SHP77 (cell line): ENCODE measurements around the gene CLASP1.

Source experiments
- DNase-seq, 2 experiments: peaks; one replicate each; lab custom pipeline; 2025; lab: John Stamatoyannopoulos, UW

Gene CLASP1

GRCh38 chr2:121427187-121427689, 222.0 kb downstream of the CLASP1 start:
- DNase-seq = no peak

DNA sequence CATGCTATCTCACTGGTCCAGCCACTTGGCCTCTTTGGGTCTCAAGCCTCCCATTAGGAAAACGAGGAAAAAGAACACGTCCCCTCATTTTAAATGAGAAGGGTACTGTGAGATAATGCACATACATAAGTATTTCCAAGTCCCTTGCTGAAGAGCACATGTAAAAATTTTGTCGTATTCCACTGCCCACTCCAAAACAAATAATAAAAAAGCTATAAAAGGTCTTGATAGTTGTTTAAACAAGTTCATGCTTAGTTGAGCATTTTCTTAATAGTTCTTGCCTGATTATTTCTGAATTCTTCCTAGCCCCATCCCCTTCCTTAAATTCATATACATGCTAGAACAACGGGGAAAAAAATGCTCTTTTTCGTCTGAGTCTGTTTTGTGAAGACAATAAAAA, 228.8 kb downstream of the CLASP1 start:
- DNase-seq = no peak

DNA sequence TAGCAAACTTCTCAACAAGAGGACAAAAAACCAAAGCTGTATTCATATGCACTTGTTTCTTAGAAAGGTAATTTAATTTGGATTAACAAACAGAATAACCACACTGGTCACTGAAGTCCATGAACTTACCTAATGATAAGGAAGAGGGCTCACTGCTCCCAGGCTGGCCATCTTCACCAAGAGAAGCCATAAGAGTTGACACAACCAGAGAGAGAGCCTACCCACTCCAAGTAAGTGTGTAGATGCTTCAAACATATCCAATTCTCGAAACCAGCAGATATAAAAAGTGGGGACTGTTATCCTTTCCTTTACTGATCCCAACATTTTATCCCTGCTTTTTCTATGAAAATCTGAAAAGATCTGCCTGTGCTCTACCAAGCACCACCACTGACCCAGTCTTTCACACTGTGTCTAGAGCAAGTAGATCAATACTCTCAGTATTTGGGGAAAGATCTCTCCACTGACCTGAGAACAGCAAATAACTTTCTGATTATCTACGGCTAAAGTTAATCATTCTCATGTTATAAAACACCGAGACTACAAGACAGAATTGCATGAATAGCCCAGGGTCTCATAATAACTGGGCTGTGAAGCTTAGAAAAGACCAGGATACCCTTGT, 230.1 kb downstream of the CLASP1 start:
- no peak for DNase-seq

GRCh38 chr2:121418494-121419058, 230.7 kb downstream of the CLASP1 start:
- no peak for DNase-seq

- no peak for DNase-seq
Observed at GRCh38 chr2:121417826-121418225, 231.4 kb downstream of the CLASP1 start.

DNA sequence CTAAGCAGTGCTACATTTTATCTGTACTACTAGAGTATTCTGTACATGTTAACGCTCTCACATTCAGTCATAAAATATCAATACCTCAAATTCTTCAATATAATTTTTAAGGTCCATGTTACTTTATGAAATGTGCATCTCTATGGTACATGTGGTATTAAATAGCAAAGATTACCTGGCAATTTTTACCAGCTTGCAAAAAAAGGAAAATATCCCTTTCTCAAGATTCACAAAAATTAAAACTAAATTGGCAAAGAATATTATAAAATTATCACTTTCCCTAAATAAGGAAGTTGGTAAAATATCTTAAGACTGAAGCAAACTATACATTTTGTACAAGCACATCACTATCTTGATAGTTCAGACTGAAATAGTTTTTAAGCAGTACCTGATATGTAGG, 233.5 kb downstream of the CLASP1 start:
- no peak for DNase-seq

- DNase-seq = no peak
Observed at GRCh38 chr2:121412349-121412748, 236.9 kb downstream of the CLASP1 start.

GRCh38 chr2:121409966-121410365, 239.3 kb downstream of the CLASP1 start:
- DNase-seq = no peak

GRCh38 chr2:121409388-121409787, 239.9 kb downstream of the CLASP1 start:
- DNase-seq = no peak

GRCh38 chr2:121408641-121409040, 240.6 kb downstream of the CLASP1 start:
- DNase-seq = no peak

DNA sequence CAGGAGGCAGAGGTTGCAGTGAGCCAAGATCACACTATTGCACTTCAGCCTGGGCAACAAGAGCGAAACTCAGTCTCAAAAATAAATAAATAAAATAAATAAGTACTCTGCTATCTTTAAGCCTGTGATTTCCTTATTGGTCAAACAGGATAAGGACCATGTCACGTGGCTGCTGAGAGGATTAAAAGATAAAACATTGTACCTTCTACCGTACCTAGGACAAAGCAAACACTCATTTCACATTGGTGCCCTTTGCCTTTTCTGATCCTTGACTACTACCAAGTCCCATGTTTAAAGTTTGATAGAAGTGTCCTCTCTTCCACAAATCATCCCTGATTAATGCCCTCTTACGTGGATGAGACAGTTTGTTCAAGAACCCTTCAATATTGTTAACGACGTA, 244.0 kb downstream of the CLASP1 start:
- no peak for DNase-seq

DNA sequence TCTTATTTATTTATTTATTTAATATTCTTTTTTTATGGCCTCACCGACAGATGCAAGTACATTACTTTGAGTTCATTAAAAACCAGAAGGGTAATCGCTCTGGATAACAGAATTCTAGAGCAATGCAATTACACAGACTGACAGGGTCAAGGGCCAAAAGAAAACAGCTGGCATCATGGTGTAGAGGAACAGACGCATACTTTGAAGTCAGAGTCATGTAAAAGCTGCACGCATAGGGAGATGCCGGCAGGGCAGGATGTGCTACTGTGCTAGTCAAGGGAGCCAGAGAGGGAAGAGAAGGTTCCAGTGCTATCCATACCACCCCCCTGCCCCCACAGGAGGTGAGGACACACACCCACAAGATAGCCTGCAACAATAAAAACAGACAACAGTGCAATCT, 249.1 kb downstream of the CLASP1 start:
- no peak for DNase-seq

GRCh38 chr2:121398853-121399252, 250.4 kb downstream of the CLASP1 start:
- no peak for DNase-seq

- no peak for DNase-seq
Observed at GRCh38 chr2:121390082-121390692, 259.1 kb downstream of the CLASP1 start.

DNA sequence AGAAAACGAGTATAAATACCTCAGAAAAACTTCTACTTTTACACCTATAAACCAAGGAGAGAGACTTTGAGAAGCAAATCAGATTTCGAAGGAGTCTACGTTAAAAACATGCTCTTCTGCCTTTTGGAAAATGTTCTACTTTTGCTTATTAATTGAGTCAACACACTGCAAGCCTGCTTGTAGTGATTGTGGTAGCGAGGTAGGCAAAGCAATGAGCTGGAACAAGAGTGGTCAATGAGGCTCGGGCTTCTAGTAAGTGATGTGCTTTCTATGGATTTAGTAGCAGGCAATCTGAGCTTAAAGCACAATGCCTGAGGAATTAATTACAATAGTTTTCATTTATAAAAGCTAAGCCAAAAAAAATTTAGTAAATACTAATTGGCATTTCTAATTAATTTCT, 260.9 kb downstream of the CLASP1 start:
- DNase-seq = no peak

DNA sequence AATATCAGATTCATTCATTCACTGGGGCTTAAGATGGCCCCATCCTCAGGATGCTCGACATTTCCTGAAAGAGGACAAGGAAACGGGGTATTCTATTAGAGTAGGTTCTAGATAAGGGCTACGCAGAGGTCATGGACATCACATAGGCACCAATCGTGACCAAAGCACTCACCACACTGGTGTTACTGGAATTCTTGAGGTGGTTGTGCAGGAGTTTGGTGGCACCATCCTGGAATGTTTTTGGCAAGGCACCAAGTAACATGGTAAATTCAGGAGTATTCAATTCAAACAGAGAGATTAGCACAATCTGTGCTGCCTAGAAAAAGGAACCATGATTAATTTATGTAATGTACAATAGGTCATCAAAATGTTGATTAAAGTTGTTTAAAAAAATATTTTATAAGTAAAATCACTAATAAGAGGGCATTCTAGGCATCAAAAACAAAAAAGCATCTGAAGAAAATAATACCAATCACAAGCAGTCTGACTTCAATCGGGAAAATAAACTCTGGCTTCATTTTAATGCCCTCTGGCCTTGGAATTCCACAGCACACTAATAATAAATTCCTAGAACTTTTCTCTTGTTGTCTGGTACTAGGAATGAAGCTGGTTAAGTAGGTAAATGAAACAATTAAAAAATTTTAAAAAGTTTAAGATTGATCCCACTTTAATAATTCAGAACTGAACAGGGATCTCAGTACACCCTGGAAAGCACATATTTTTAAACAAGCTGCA, 261.5 kb downstream of the CLASP1 start:
- no peak for DNase-seq

DNA sequence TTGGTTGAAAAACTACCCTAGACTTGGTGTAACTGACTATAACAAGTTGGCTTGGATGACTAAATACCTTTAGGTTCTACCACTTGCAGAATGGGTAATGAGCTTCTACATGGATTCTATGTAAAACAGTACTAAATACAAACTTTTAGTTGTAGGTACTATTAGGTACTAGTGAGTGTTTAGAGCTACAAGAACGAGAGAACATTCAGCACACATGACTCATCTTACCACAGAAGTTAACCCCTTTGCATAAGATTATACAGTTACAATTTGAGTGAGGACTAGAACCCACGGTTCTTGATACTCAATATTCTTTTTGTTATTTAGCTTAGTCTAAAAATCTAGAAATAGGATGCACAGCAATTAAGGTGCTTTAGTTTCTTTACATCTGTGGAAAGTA, 262.6 kb downstream of the CLASP1 start:
- DNase-seq = no peak

DNA sequence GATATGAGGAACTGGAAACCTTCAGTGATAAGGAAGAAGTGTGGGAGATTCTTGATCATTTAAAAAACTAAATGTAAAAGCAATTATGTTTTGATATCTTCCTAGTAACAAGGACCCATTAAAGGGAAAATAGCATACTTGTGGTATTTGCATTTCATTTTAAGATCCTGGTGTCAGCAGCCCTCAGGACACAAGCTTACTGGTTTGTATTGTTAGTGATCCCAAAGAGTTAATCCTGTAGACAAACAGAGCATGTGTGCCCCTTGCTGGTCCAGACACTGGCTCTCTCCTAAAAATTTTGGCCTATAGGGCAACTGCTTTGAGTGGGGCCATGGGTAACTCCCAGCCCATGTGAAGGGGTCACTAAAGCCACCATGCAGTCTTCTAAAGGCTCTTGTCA, 263.2 kb downstream of the CLASP1 start:
- no peak for DNase-seq

- DNase-seq = no peak
Observed at GRCh38 chr2:121382744-121383143, 266.5 kb downstream of the CLASP1 start.

DNA sequence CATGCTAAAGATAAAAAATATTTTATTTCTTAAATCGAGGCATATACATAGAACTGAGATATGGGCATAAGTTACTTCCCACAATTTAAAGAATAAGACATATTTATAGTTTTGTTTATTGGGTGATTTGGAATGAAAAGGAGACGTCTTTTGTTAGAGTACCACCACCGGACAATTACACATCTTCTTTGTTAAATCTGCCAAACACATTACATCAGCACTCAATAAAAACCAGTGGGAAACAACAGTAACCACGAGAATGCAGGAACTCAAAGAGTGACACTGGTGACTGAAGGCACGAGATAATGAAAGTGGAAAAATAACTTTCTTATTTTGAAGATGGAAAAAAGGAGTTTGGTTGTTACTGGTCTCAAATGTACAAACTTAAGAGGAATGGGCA, 271.6 kb downstream of the CLASP1 start:
- no peak for DNase-seq

GRCh38 chr2:121376535-121377250, 272.6 kb downstream of the CLASP1 start:
- DNase-seq = no peak

- no peak for DNase-seq
Observed at GRCh38 chr2:121375621-121376159, 273.6 kb downstream of the CLASP1 start.
